ENCODE results near the gene TMEM150B.

DNA sequence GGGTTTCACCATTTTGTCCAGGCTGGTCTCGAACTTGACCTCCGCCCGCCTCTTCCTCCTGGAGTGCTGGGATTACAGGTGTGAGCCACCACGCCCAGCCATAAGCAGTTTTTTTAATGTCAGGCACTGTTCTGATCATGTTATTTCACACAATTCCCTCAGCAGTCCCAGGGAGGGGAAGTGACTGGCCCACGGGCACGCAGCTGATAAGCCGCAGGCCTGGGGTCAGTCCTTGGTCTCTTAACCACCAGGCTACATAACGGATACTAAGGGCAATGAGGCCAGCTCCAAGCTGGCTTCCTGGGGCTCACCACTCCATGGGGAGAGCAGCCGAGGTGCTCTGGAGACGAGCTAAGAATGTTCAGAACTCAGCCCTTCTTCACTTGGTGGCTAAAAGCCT, 27.9 kb downstream of the TMEM150B start:
- no peak for TF ChIP-seq GATA2 (IDR thresholded peaks at IDR 0.05; ENCODE audit: low read depth, low read length)
- no peak for TF ChIP-seq GATA3 (IDR thresholded peaks at IDR 0.05; ENCODE audit: low read depth, low read length)
